ENCODE measurements around the gene TMEM168.

GRCh38 chr7:112799448-112800120, 9.4 kb upstream of the TMEM168 start:
- TF ChIP-seq CTCF (IDR thresholded peaks at IDR 0.05): no peak
- TF ChIP-seq POLR2A (IDR thresholded peaks at IDR 0.05): no peak

Data from thyroid gland (tissue), 4 donors.